NOMO-1 (cell line): ENCODE results near the gene KRTAP4-9.
"Not testable (repeated sequence)": the region's sequence is repeated elsewhere in the genome, so short reads cannot be mapped to it uniquely, and the experiment has no call there.

Experiments used
- DNase-seq, 2 experiments: peaks; one replicate each; lab custom pipeline; 2025; ENCODE audit not compliant: unreplicated experiment in 2 of 2; lab: John Stamatoyannopoulos, UW

The KRTAP4-9 gene

DNA sequence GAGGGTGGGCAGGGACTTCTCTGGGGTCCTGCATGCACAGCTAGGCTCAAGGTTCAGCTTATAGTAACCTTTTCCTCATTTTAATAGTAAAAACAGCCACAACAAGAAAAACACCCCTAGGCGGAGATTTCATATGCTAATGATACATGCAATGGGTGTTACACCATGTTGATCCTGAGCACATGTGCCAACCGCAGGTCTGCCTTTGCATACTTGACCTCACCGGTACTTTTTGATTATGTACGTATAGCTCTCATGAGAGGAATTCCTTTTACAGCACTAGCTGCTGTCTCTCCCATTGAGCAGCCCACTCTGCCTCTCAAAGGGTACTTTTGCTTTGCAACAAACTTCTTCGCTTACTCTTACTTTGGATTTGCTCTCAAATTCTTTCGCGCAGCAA lies 9.1 kb upstream of the KRTAP4-9 start:
- no peak for DNase-seq

DNA sequence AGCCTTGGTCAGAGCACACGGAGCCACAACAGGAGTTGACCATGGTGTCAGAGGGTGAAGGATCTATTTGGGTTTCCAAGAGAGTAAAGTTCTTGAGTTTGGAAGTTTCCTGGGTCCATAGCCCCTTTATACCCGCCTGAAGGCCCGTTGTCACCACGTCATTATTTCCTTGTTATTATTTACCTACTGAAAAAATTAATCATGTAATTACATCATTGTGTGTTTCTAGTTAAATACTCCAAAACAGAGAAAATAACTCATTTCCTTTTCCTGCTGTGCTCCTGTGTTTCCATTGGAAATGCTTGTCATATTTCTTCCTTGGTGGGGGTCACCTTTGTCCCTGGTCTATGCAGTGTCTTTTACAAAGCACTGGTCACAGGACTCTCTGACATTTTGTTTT lies 7.1 kb upstream of the KRTAP4-9 start, which contains the start of gene KRTAP4-8:
Gene KRTAP4-8, minus strand, starts transcription at position 101 of the 400 bp plus-strand sequence. Its CDS starts 58 bp downstream, at position 43.
- no peak for DNase-seq

DNA sequence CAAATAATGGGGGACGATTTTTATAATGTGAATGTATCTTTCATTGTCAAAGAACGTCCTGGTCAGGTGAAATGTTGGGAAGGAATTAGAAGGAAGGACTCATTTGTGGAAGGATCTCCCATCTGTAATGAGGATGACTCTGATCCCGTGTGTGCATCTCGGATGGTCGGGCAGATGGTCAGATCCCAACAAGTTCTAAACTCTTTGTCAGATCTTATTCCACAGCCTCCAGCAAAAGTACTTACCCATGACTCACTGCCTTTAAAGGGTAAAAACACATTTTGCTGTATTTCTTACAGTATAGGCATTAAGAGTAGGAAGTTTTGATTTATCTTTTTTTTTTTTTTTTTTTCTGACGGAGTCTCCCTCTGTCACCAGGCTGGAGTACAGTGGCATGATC lies 6.7 kb upstream of the KRTAP4-9 start:
- no peak for DNase-seq

DNA sequence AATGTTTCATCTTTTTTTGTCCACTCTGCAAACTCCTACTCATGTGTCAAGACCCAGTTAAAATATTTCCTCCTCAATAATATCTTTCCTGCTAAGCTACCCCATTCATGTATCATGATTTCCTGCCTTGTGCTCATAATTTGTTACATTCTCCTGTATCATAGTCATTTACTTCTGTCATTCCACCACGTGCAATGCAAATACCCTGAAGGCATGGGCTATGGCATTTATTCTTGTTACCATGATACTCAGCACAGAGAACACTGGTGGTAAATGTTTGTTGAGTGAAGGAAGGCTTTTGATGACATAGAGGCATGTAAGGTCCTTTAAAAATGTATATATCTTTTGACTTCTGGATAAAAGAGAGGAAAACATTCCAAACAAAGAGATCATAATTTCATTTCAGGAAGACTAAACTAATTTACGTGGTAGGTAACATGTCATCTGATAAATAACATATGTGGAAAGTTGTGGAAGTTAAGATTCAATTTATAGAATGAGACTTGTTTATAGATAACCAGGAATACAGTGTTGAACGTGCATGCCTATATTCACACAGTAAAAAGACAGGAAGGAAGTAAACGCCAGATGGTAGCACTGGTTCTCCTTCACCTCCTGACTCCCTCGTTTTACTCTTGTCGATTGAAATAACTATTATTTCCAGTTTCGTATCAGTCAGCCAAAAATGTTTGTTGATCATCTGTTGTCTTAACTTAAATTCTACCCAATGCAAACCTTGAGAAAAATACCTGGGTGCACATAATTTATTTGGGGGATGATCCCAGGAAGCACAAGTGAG lies 5.3 kb upstream of the KRTAP4-9 start:
- DNase-seq: not testable (repeated sequence)

DNA sequence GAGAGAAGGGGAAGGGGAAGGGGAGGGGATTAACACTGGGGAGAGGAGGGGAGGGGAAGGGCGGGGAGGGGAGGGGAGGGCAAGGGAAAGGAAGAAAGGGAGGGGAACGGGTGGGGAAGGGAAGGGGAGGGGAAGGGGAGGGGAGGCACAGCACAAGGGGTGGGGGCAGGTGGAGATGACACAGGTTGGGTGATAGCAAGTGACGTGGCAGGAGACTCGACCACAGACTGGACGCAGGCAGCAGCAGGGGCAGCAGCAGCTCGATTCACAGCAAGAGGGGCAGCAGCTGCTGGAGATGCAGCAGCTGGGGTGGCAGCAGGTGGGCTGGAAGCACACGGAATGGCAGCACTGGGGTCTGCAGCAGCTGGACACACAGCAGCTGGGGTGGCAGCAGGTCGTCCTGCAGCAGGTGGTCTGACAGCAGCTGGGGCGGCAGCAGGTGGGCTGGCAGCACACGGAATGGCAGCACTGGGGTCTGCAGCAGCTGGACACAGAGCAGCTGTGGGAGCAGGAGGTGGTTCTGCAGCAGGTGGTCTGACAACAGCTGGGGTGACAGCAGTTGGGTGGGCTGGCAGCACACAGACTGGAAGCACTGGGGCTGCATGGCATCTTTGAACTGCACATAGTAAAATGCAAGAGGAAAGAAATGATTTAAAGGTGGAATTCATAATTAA lies 3.5 kb upstream of the KRTAP4-9 start, which contains the start of gene KRTAP4-16:
Gene KRTAP4-16, minus strand, starts transcription at position 624 of the 674 bp plus-strand sequence. Its CDS starts 0 bp downstream, at position 624.
- DNase-seq: no peak

DNA sequence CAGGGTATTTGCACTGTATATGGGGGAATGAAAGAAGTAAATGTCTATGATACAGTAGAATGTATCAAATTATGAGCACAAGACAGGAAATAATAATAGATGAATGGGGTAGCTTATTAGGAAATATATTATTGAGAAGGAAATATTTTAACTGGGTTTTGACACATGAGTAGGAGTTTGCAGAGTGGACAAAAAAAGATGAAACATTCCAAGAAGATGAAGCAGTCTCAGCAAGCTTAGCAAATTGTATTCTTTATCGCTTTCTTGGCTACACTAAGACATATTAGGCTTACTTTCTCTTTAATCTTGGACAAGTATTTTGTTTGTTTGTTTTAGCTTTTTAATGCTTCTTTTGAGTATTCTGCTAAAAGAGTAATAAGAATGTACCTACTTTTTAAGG lies 1.3 kb upstream of the KRTAP4-9 start:
- no peak for DNase-seq

DNA sequence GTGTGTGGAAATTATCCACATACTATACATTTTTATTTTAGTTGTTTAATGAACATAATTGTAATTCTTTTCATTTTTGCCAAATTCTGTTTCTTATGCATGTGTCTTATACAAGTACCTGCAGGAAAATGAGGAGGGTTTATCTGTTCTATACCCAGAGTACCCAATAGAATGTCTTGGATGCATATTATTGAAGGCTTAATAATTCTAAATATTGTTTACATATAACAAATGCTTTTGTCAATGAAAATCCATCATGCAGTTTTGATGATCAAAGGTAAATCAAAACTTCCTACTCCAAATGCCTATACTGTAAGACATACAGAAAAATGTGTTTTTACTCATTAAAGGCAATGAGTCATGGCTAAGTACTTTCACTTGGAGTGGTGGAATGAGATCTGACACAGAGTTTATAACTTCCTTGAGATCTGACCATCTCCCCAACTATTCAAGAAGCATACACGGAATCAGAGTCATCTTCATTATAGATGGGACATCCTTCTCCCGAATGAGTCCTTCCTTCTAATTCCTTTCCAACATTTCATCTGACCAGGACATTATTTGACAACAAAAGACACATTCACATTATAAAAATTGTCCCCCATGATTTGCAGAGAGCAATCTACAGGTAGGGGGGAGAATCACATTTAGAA lies 677 bp upstream of the KRTAP4-9 start:
- not testable (repeated sequence) for DNase-seq

DNA sequence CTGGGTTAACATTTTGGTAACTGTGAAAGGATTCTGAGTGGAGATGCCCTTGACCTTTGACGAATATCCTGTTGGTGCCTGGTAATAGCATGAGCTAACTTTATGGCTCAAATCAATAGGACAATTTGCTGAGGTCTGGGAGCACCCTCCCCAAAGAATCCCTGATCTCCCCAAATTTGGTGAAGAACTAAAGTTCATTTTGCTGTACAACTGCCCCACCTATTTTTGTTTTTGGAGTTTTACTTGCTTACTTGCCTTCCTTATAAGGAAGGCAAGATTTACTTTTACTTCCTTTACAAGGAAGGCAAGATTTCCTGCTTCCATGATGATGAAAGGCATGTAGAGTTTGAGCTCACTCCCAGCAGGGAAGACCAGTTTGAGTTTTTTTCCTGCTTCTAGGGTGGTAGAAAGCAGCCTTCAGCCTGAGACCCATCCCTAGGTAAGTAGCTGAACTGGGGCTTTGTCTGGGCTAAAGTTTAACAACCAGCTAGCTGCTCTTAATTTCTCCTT lies 2.8 kb downstream of the KRTAP4-9 start:
- DNase-seq: no peak

DNA sequence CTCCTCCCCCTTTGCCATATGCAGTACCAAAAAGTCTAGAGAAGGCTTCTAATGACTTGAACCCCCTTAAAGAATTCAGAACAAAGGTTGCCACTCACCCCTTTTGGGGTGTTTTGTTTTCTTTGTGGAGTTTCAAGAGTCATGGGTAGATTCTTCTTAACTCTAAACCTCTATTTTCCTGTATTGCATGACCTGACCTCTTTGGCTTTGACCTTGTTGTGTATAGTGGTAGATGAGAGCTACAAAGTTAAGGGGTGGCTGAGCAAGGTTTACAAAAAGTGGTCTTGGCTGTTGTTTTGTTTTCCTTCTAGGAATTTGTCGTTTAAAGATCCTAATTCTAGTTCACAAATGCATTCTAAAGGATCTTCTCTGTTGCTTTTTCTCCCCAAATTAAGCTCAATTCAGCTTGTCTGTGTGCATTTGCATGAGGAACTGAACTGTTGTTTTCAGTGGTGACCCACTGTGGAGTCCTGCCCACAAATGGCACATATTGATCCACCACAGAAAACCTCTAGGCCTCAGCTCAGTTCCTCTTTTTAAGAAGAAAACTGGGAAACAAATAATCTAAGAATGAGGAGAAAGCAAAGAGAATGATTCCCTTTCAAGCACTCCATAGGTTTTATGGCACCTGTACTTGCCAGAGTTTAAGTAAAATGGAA lies 3.7 kb downstream of the KRTAP4-9 start:
- DNase-seq: peak in 1 of 2 experiments; percentile 36

DNA sequence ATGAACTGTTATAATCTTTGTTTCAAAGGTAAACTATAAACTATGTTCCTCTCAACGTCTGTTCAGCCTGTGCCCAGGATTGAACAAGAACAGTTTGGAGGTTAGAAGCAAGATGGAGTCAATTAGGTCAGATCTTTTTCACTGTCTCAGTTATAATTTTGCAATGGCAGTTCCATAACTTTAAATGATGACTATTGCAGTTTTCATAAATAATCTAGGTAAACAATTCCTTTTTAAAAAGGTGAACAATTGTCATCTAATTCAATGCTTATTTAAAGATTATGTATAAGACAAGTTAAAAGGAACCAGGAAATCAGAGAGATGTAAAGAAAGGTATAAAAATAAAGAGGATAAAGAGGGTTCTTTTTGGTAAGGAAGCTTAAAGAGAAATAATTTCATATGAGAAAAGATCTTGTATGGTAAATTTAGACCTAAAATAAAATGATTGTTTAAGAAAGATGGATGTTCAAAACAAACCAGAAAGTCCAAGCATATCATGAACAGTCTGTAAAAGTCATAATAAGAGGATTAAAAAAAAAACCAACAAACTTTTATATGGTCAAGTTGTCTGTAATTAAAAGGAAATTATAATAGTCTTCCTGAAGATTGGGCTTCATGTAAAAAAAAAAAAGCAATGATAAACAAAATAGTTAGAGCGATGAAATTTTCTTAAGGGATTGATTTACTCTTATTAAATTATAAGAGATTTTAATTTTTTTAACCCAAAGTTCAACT lies 6.1 kb downstream of the KRTAP4-9 start:
- no peak for DNase-seq

DNA sequence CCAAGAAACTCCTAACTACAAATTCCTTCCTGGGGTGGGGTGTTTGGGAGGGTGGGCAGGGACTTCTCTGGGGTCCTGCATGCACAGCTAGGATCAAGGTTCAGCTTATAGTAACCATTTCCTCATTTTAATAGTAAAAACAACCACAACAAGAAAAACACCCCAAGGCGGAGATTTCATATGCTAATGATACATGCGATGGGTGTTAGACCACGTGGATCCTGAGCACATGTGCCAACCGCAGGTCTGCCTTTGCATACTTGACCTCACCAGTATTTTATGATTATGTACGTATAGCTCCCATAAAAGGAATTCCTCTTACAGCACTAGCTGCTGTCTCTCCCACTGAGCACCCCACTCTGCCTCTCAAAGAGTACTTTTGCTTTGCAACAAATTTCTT lies 11.1 kb downstream of the KRTAP4-9 start:
- DNase-seq: peak; percentile 32 to 66

DNA sequence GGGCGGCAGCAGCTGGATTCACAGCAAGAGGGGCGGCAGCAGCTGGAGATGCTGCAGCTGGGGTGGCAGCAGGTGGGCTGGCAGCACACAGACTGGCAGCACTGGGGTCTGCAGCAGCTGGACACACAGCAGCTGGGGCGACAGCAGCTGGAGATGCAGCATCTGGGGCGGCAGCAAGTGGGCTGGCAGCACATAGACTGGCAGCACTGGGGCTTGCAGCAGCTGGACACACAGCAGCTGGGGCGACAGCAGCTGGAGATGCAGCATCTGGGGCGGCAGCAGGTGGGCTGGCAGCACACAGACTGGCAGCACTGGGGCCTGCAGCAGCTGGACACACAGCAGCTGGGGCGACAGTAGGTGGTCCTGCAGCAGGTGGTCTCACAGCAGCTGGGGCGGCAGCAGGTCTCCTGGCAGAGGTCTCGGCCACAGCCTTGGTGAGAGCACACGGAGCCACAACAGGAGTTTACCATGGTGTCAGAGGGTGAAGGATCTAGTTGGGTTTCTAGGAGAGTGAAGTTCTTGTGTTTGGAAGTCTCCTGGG lies 12.7 kb downstream of the KRTAP4-9 start, which contains the start of gene KRTAP4-11:
Gene KRTAP4-11, minus strand, starts transcription at position 528 of the 541 bp plus-strand sequence. Its CDS starts 58 bp downstream, at position 470.
- DNase-seq: not testable (repeated sequence)

DNA sequence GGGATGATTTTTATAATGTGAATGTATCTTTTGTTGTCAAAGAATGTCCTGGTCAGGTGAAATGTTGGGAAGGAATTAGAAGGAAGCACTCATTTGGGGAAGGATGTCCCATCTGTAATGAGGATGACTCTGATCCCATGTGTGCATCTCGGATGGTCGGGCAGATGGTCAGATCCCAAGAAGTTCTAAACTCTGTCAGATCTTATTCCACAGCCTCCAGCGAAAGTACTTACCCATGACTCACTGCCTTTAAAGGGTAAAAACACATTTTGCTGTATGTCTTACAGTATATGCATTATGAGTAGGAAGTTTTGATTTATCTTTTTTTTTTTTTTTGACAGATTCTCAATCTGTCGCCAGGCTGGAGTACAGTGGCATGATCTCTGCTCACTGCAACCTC lies 13.5 kb downstream of the KRTAP4-9 start:
- DNase-seq: no peak

DNA sequence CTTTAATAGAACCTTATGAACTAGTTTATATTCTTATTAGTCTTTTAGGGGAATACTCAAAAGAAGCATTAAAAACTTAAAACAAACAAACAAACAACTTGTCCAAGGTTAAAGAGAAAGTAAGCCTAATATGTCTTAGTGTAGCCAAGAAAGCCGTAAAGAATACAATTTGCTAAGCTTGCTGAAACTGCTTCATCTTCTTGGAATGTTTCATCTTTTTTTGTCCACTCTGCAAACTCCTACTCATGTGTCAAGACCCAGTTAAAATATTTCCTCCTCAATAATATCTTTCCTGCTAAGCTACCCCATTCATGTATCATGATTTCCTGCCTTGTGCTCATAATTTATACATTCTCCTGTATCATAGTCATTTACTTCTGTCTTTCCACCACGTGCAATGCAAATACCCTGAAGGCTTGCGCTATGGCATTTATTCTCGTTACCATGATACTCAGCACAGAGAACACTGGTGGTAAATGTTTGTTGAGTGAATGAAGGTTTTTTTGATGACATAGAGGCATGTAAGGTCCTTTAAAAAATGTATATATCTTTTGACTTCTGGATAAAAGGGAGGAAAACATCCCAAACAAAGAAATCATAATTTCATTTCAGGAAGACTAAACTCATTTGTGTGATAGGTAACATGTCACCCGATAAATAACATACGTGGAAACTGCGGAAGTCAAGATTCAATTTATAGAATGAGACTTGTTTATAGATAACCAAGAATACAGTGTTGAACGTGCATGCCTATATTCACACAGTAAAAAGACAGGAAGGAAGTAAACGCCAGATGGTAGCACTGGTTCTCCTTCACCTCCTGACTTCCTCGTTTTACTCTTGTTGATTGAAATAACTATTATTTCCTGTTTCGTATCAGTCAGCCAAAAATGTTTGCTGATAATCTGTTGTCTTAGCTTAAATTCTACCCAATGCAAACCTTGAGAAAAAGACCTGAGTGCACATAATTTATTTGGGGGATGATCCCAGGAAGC lies 14.8 kb downstream of the KRTAP4-9 start:
- DNase-seq: peak in 1 of 2 experiments; percentile 77

DNA sequence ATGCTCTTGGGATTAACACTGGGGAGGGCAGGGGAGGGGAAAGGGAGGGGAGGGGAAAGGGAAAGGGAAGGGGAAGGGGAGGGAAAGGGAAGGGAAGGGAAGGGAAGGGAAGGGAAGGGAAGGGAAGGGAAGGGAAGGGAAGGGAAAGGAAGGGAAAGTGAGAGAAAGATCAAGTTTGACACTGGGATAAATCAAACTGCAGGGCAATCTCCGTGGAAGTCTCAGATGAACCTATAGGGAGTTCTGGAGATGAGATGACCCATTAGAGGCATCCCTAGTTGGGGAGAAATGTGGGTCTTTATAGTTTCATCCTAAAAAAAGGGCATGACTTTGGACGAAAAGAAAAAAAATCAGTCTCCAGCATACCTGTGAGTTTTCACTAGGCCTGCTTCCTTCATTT lies 16.6 kb downstream of the KRTAP4-9 start:
- no peak for DNase-seq

DNA sequence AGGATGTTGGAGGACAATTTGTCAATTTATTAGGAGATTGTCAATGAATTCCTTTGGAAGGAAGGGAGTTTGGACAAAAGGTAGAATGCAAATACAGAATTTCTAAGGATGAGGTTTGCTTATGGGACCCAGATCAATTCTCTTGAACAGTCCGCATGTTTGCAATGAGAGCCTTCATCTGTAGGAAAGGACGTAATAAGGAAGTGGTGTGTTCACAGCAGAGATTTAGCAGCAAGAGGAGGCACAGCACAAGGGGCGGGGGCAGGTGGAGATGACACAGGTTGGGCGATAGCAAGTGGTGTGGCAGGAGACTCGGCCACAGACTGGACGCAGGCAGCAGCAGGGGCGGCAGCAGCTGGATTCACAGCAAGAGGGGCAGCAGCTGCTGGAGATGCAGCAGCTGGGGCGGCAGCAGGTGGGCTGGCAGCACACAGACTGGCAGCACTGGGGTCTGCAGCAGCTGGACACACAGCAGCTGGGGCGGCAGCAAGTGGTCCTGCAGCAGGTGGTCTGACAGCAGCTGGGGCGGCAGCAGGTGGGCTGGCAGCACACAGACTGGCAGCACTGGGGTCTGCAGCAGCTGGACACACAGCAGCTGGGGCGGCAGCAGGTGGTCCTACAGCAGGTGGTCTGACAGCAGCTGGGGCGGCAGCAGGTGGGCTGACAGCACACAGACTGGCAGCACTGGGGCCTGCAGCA lies 18.3 kb downstream of the KRTAP4-9 start:
- DNase-seq: not testable (repeated sequence)

DNA sequence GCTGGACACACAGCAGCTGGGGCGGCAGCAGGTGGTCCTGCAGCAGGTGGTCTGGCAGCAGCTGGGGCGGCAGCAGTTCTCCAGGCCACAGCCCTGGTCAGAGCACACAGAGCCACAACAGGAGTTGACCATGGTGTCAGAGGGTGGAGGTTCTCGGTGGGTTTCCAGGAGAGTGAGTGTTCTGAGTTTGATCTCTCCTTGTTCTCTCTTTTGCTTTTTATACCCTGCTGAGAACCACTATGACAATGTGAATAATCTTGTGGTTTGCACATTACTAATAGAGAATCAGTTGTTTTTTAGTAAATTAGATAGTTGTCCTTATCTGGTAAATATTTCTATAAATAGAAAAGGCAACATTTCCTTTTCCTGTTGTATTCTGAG lies 18.8 kb downstream of the KRTAP4-9 start, which contains the start of gene KRTAP4-12:
Gene KRTAP4-12, minus strand, starts transcription at position 192 of the 381 bp plus-strand sequence. Its CDS starts 60 bp downstream, at position 132.
- DNase-seq: not testable (repeated sequence)

DNA sequence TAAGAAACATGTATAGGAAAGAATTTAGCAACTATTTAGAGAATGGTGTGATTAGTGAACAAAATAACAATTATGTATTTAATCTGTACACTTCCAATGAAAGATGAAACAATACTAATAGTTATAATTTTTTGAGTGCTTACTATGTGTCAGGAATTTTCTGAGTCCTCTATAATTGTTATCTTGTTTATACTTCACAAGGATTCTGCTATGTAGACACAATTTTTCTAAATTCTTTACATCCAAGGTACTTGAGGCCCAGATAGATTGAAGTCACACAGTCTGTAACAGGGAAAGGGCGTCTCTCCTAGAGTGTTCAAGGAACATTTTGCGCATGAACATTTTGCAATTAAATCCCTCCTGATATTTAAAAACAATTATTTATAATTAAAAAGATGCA lies 19.9 kb downstream of the KRTAP4-9 start:
- DNase-seq: no peak
